ENCODE results near the gene SOX4. TPM values are rescaled to one million over a fixed set of nuclear protein-coding genes. Genes with fewer than 3 reads are reported as not detected.
A peak's percentile ranks its signal among the peaks of the same experiment; 100 is the strongest.

The SOX4 gene
- total RNA-seq, 4 donors from 2014 or later = 5.2 to 9.3 (median 8.1) TPM

- H3K27me3 ChIP-seq = no peaks in the 10 kb centered on the region
- DNase-seq (ENCODE audit: low spot score in 2 of 2) = peak in 1 of 2 donors; percentile 39
- H3K27ac ChIP-seq = peak overlapping the region in 2 of 4 donors; percentile 26 to 47
- H3K9me3 ChIP-seq = peaks cover 0 to 3% (median 0%) of the 10 kb centered on the region in 4 donors
- H3K4me1 ChIP-seq = peaks cover 0 to 14% (median 0%) of the 10 kb centered on the region in 4 donors
- no peak overlapping the region for H3K4me3 ChIP-seq
- H3K36me3 ChIP-seq = no peaks in the 10 kb centered on the region
- TF ChIP-seq, protein P1, sequence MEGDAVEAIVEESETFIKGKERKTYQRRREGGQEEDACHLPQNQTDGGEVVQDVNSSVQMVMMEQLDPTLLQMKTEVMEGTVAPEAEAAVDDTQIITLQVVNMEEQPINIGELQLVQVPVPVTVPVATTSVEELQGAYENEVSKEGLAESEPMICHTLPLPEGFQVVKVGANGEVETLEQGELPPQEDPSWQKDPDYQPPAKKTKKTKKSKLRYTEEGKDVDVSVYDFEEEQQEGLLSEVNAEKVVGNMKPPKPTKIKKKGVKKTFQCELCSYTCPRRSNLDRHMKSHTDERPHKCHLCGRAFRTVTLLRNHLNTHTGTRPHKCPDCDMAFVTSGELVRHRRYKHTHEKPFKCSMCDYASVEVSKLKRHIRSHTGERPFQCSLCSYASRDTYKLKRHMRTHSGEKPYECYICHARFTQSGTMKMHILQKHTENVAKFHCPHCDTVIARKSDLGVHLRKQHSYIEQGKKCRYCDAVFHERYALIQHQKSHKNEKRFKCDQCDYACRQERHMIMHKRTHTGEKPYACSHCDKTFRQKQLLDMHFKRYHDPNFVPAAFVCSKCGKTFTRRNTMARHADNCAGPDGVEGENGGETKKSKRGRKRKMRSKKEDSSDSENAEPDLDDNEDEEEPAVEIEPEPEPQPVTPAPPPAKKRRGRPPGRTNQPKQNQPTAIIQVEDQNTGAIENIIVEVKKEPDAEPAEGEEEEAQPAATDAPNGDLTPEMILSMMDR (IDR thresholded peaks at IDR 0.05) = no peak
- peak in 1 of 2 donors; percentile 72 for TF ChIP-seq EP300 (IDR thresholded peaks at IDR 0.05)
- 43 to 47% methylated on average over 5 of the region's 5 CpGs for WGBS, 2 donors
Observed at GRCh38 chr6:21556968-21557721, 36.4 kb upstream of the SOX4 start.

DNA sequence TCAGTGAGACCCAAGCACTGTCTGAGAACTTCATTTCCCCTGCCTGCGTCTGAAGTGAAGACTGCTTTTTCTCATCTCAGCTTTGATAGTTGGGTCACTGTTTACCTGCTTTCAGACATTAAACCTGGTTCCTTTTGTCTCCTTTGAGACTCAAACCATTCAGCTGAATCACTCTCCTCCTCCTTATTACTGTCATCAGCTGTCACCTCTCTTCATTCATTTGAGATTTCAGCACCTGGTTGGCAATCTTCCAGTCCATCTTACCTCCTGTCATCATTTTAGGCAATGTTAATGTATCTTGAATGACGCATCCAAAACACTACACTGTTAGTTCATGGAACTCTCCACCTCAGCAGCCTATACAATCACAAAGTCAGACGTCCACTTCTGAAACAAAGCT, 34.3 kb upstream of the SOX4 start:
- TF ChIP-seq EP300 (IDR thresholded peaks at IDR 0.05) = no peak
- TF ChIP-seq, protein P1 (IDR thresholded peaks at IDR 0.05) = no peak
- no peak for TF ChIP-seq POLR2A (IDR thresholded peaks at IDR 0.05)

GRCh38 chr6:21560249-21560648, 33.3 kb upstream of the SOX4 start:
- no peaks in the 10 kb centered on the region for H3K36me3 ChIP-seq
- peaks cover 0 to 14% (median 0%) of the 10 kb centered on the region in 4 donors for H3K4me1 ChIP-seq
- H3K27me3 ChIP-seq = no peaks in the 10 kb centered on the region
- TF ChIP-seq, protein P1 (IDR thresholded peaks at IDR 0.05) = no peak
- no peak for TF ChIP-seq EP300 (IDR thresholded peaks at IDR 0.05)
- TF ChIP-seq POLR2A (IDR thresholded peaks at IDR 0.05) = no peak
- no peak for DNase-seq (ENCODE audit: low spot score in 2 of 2)
- peaks cover 0 to 12% (median 0%) of the 10 kb centered on the region in 4 donors for H3K9me3 ChIP-seq
- H3K27ac ChIP-seq = no peak overlapping the region
- no peak overlapping the region for H3K4me3 ChIP-seq
- 87 to 91% methylated on average over 2 of the region's 2 CpGs for WGBS, 2 donors

More for the DNA sequence above, 34.3 kb upstream of the SOX4 start:
- Histone ChIP-seq H3K4me3 (no peak overlapping the region), H3K27me3 (no peaks in the 10 kb centered on the region), H3K27ac (no peak overlapping the region), H3K36me3 (no peaks in the 10 kb centered on the region), H3K9me3 (peaks cover 0 to 7% (median 0%) of the 10 kb centered on the region in 4 donors), H3K4me1 (peaks cover 0 to 14% (median 0%) of the 10 kb centered on the region in 4 donors)
- 83 to 85% methylated on average over 3 of the region's 3 CpGs for WGBS, 2 donors
- DNase-seq (ENCODE audit: low spot score in 2 of 2) = no peak

- TF ChIP-seq EP300 (IDR thresholded peaks at IDR 0.05) (no peak), POLR2A (IDR thresholded peaks at IDR 0.05) (no peak)
- TF ChIP-seq, protein P1 (IDR thresholded peaks at IDR 0.05) = no peak
- Histone ChIP-seq H3K4me1 (no peaks in the 10 kb centered on the region), H3K27me3 (no peaks in the 10 kb centered on the region), H3K4me3 (no peak overlapping the region), H3K27ac (no peak overlapping the region), H3K36me3 (no peaks in the 10 kb centered on the region), H3K9me3 (peaks cover 0 to 14% (median 0%) of the 10 kb centered on the region in 4 donors)
- 80 to 89% methylated on average over 1 of the region's 1 CpG for WGBS, 2 donors
- DNase-seq (ENCODE audit: low spot score in 2 of 2) = no peak
Observed at GRCh38 chr6:21565431-21565830, 28.1 kb upstream of the SOX4 start.

- Histone ChIP-seq H3K27me3 (no peaks in the 10 kb centered on the region), H3K4me1 (no peaks in the 10 kb centered on the region), H3K27ac (no peak overlapping the region), H3K36me3 (no peaks in the 10 kb centered on the region), H3K4me3 (no peak overlapping the region), H3K9me3 (peaks cover 0 to 59% (median 5%) of the 10 kb centered on the region in 4 donors)
- TF ChIP-seq POLR2A (IDR thresholded peaks at IDR 0.05) = no peak
- TF ChIP-seq, protein P1 (IDR thresholded peaks at IDR 0.05) = no peak
- TF ChIP-seq EP300 (IDR thresholded peaks at IDR 0.05) = no peak
- DNase-seq (ENCODE audit: low spot score in 2 of 2) = no peak
Observed at GRCh38 chr6:21578523-21578922, 15.0 kb upstream of the SOX4 start.
